Retinal pigment epithelial cell (primary cell): ENCODE results near the gene KCNG1.
"Not testable (repeated sequence)": the region's sequence is repeated elsewhere in the genome, so short reads cannot be mapped to it uniquely, and the experiment has no call there.

Source experiments
- DNase-seq: peaks from one replicate; pipeline ENCODE4 v3.0.0-alpha.2; 2010; ENCODE audit warnings: low read depth
- H3K4me3 ChIP-seq: 2 replicates; pipeline ENCODE4 v1.5.1; 2011; ENCODE audit warnings: mild to moderate bottlenecking, low read length, control low read depth, moderate library complexity
- CTCF ChIP-seq: conservative IDR thresholded peaks from 2 replicates; pipeline ENCODE4 v1.5.1; 2011; ENCODE audit warnings: low read depth, low read length, control low read depth, inconsistent platforms

KCNG1 gene

GRCh38 chr20:51060301-51060700, 37.4 kb upstream of the KCNG1 start:
- TF ChIP-seq CTCF: no peak
- H3K4me3 ChIP-seq: no peak overlapping the region
- no peak for DNase-seq

- DNase-seq: no peak
- TF ChIP-seq CTCF: no peak
- no peak overlapping the region for H3K4me3 ChIP-seq
Observed at GRCh38 chr20:51059862-51060261, 37.0 kb upstream of the KCNG1 start.

DNA sequence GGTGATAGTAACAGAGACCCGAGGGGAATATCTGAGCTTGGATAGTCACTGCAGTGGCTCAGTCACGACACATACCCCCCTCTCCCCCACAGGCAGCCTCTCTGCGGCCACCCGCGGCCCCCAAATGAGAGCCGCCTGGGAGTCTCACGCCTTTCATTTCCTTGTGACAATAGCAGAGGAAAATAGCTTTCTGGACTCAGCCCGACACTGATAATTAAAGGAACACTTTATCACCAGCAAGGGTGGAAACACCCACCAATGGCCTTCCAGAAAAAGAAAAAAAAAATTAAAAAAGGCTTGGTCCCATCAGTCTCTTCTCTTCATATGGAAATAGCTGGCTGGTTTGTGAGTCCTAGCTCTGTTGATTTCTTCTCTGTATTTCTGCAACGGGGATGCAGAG, 35.1 kb upstream of the KCNG1 start:
- no peak for DNase-seq
- TF ChIP-seq CTCF: no peak
- no peak overlapping the region for H3K4me3 ChIP-seq

- no peak overlapping the region for H3K4me3 ChIP-seq
- no peak for TF ChIP-seq CTCF
- DNase-seq: no peak
Observed at GRCh38 chr20:51054233-51054632, 31.3 kb upstream of the KCNG1 start.

DNA sequence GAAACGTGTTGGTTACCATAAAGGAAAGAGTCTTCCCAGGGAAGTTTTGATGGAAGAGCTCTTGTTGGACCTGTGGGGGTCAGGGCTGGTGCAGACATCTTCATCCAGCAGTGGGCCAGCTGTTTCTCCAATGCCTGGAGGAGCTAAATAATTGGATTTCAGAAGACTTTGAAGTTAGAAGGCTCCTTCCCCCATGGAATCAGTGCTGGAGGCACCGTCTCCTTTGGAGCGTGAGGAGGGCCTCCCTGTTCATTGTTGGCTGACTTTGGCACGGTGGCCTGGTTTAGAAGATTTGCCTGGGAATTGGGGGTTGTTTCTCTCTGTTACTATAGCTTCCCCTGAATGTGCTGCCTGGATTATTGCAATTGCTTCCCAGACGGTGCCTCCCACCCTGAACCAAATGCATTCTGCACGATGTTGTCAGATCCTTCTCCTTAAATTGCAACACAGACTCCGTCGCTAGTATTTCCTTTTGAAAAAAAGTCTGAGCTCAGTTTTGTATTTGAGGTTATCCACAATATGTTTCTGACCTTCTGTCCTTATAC, 27.7 kb upstream of the KCNG1 start:
- DNase-seq: no peak
- TF ChIP-seq CTCF: no peak
- no peak overlapping the region for H3K4me3 ChIP-seq

DNA sequence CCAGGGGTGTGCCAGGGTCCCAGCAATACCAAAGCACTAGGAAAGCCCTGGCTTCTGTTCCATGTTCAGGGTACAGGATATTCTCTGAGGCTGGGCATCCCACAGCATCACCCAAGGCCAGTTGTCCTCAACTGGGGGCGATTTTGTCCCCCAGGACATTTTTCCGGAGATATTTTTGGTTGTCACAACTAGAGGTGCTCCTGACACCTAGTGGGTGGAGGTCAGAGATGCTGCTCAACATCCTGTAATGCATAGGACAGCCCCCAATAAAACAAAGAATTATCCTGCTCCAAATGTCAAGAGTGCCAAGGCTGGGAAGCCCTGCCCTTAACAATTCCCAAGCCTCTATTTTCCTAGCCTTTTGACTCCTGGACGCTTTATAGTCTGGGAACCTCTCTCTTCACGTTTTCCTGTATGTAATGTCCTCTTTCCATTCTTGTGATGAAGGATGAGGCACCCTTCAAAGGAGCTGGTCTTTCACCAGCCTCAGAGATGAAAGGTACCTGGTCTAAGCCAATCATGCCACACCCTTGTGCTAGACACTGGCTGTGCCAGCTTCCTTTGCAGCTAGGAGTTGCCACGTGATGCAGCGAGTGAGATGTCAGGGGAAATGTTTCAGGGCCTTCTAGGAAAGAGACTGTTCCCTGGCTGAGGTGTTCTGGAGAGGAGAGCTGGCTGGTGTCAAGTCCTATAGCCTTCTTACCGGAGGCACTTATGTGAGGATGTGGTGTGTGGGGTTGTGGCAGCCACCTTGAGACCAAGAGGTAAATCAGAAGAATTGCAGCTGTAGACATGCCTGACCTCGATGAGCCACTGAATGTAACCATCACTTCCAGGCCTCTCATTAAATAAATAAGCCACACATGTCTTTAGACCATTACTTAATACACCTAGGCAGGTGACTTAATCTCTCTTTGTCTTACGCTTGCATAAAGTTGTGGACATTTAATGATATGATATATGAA, 23.4 kb upstream of the KCNG1 start:
- no peak for DNase-seq
- no peak for TF ChIP-seq CTCF
- no peak overlapping the region for H3K4me3 ChIP-seq

DNA sequence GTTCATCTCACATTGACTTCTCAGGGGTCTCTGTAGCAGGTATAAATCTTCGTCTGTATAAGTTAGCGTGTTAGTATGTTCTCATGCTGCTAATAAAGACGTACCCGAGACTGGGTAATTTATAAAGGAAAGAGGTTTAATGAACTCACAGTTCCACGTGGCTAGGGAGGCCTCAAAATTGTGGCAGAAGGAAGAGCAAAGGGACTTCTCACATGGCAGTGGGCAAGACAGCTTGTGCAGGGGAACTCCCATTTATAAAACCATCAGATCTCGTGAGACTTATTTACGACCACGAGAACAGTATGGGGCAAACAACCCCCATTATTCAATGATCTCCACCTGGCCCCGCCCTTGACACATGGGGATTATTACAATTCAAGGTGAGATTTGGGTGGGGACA, 22.6 kb upstream of the KCNG1 start:
- H3K4me3 ChIP-seq, DNase-seq: not testable (repeated sequence)
